ENCODE data around the gene CUEDC1.
A peak's percentile ranks its signal among the peaks of the same experiment; 100 is the strongest.

The CUEDC1 gene

GRCh38 chr17:57955183-57955931, at the start of gene CUEDC1:
Gene CUEDC1 (minus strand): TSS chr17:57955412. CDS start chr17:57885564, 69,848 bp downstream.
- DNase-seq, result peak; percentile 76

- DNase-seq, result no peak
These were observed 48.8 kb upstream of the CUEDC1 start for GRCh38 chr17:58004060-58004459.

- no peak for DNase-seq
These were observed 47.8 kb upstream of the CUEDC1 start for GRCh38 chr17:58002973-58003372.

- no peak for DNase-seq
These were observed 47.1 kb upstream of the CUEDC1 start for GRCh38 chr17:58002154-58002948.

- DNase-seq, result no peak
These were observed 46.4 kb upstream of the CUEDC1 start for GRCh38 chr17:58001461-58002124.

GRCh38 chr17:57999496-58000017, 44.3 kb upstream of the CUEDC1 start:
- no peak for DNase-seq

- DNase-seq, result no peak
These were observed 43.8 kb upstream of the CUEDC1 start for GRCh38 chr17:57999010-57999495.

- no peak for DNase-seq
These were observed 42.0 kb upstream of the CUEDC1 start for GRCh38 chr17:57997085-57997809.

- DNase-seq, result peak; percentile 64
These were observed 40.1 kb upstream of the CUEDC1 start for GRCh38 chr17:57995076-57995956.

- DNase-seq, result no peak
These were observed 39.2 kb upstream of the CUEDC1 start for GRCh38 chr17:57994436-57994835.

- no peak for DNase-seq
These were observed 38.5 kb upstream of the CUEDC1 start for GRCh38 chr17:57993471-57994365.

- no peak for DNase-seq
These were observed 36.3 kb upstream of the CUEDC1 start for GRCh38 chr17:57991537-57991936.

- no peak for DNase-seq
These were observed 34.8 kb upstream of the CUEDC1 start for GRCh38 chr17:57990037-57990436.

GRCh38 chr17:57988301-57989250, 33.4 kb upstream of the CUEDC1 start:
- DNase-seq, result peak; percentile 73

GRCh38 chr17:57987581-57988300, 32.5 kb upstream of the CUEDC1 start, which contains the start of gene VEZF1:
Gene VEZF1 (minus strand): TSS chr17:57988254. CDS start chr17:57988111, 143 bp downstream.
- DNase-seq, result peak; percentile 86

- peak; percentile 48 for DNase-seq
These were observed 31.8 kb upstream of the CUEDC1 start for GRCh38 chr17:57986841-57987580.

GRCh38 chr17:57985675-57985974, 30.4 kb upstream of the CUEDC1 start:
- DNase-seq, result no peak
